Upper lobe of left lung (tissue), 6 donors: ENCODE results near the gene ABCA6. TPM values are rescaled to one million over a fixed set of nuclear protein-coding genes. Genes with fewer than 3 reads are reported as not detected.
A peak's percentile ranks its signal among the peaks of the same experiment; 100 is the strongest.

ENCODE experiments used
- ATAC-seq, 2 donors: fragments of 200-7000 bp; cut with Tn5 transposase; one replicate each; pipeline ENCODE4 v1.9.1; 2022; ENCODE audit warnings: mild to moderate bottlenecking in 2 of 2, moderate library complexity in 2 of 2; ENCODE audit not compliant: low FRiP score in 2 of 2
- DNase-seq, 2 donors: peaks; one replicate each; pipeline ENCODE4 v3.0.0-alpha.2; 2019 to 2020
- H3K27ac ChIP-seq, 4 donors: fragments of 200-600 bp; sonication (generic); one replicate each; pipeline ENCODE4 v1.5.1; 2016 to 2019
- H3K27me3 ChIP-seq, 4 donors: fragments of 200-600 bp; sonication (generic); one replicate each; pipeline ENCODE4 v1.5.1; 2017 to 2019
- H3K36me3 ChIP-seq, 4 donors: fragments of 200-600 bp; sonication (generic); one replicate each; pipeline ENCODE4 v1.5.1; 2016 to 2019
- H3K4me1 ChIP-seq, 4 donors: fragments of 200-600 bp; sonication (generic); one replicate each; pipeline ENCODE4 v1.5.1; 2018 to 2019
- H3K4me3 ChIP-seq, 4 donors: fragments of 200-600 bp; sonication (generic); one replicate each; pipeline ENCODE4 v1.5.1; 2017 to 2019; ENCODE audit warnings: mild to moderate bottlenecking in 2 of 4, moderate library complexity in 1 of 4
- H3K9me3 ChIP-seq, 4 donors: fragments of 200-600 bp; sonication (generic); one replicate each; pipeline ENCODE4 v1.5.1; 2018 to 2019
- CTCF ChIP-seq, 6 experiments: fragments of 450-650 bp in 4 of 6; fragments of 200-600 bp in 2 of 6; sonication (generic) in 2 of 6; IDR thresholded peaks; one replicate each; pipeline ENCODE4 v1.5.1; 2016 to 2019; ENCODE audit warnings: antibody characterized with exemption in 6 of 6
- EP300 ChIP-seq, 4 donors: sonication (generic); formaldehyde crosslinking; IDR thresholded peaks; one replicate each; pipeline ENCODE4 v1.5.1; 2017; ENCODE audit warnings: antibody characterized with exemption in 4 of 4, control low read depth in 2 of 4
- POLR2A ChIP-seq, 4 donors: fragments of 450-650 bp; IDR thresholded peaks; one replicate each; pipeline ENCODE4 v1.5.1; 2016 to 2017; ENCODE audit warnings: antibody characterized with exemption in 4 of 4, mild to moderate bottlenecking in 2 of 4
- POLR2AphosphoS5 ChIP-seq, 2 donors: sonication (generic); formaldehyde crosslinking; IDR thresholded peaks; one replicate each; pipeline ENCODE4 v1.5.1; 2017; ENCODE audit warnings: antibody characterized with exemption in 2 of 2
- WGBS, 2 donors: methylation state at CpG; one replicate each; pipeline ENCODE4 v1.1.5; 2017 to 2018; 5-methylcytosine and 5-hydroxymethylcytosine counted together
- total RNA-seq, 6 donors: library from RNA; depleted of rRNA in 4 of 6; stranded (reverse); fragments of >200 nt in 4 of 6; gene quantifications; one replicate each; pipeline versions ENCODE4 v1.1.0 to v1.2.1, GENCODE V29; 2016 to 2021
- donor health status: DM: no; HTN: no; CAD: no; lungs with moderate emphysema.
- donor health status: DM: no; HTN: yes; CAD: no; lungs with severe emphysema.

ABCA6 gene
- total RNA-seq, 6 donors from 2014 or later = 17.6 to 176 (median 44.3) TPM

GRCh38 chr17:69142175-69142802 lies 594 bp upstream of the ABCA6 start:
- H3K9me3 ChIP-seq = no peaks in the 10 kb centered on the region
- 50 to 51% methylated on average over 3 of the region's 3 CpGs for WGBS, 2 donors
- peak in 1 of 2 donors; percentile 79 for ATAC-seq

GRCh38 chr17:69134112-69134511 lies 7.6 kb downstream of the ABCA6 start:
- no peak for DNase-seq
- Histone ChIP-seq H3K27ac (no peak overlapping the region), H3K9me3 (no peaks in the 10 kb centered on the region), H3K4me1 (no peaks in the 10 kb centered on the region), H3K4me3 (no peak overlapping the region), H3K27me3 (no peaks in the 10 kb centered on the region), H3K36me3 (no peaks in the 10 kb centered on the region)
- WGBS, 2 donors = 68 to 85% methylated on average over 3 of the region's 3 CpGs
- no peak for TF ChIP-seq POLR2AphosphoS5 (IDR thresholded peaks at IDR 0.05)
- no peak for TF ChIP-seq EP300 (IDR thresholded peaks at IDR 0.05)
- TF ChIP-seq POLR2A (IDR thresholded peaks at IDR 0.05) = no peak
- no peak for TF ChIP-seq CTCF (IDR thresholded peaks at IDR 0.05)
- ATAC-seq = no peak

More at GRCh38 chr17:69142175-69142802, 594 bp upstream of the ABCA6 start:
- Histone ChIP-seq H3K27ac (peak overlapping the region in 2 of 4 donors; percentile 4 to 21), H3K36me3 (no peaks in the 10 kb centered on the region), H3K27me3 (no peaks in the 10 kb centered on the region), H3K4me1 (peaks cover 0 to 18% (median 3%) of the 10 kb centered on the region in 4 donors), H3K4me3 (peak overlapping the region in 2 of 4 donors; percentile 19 to 29)
- DNase-seq = no peak
- TF ChIP-seq POLR2A (IDR thresholded peaks at IDR 0.05) (no peak), CTCF (IDR thresholded peaks at IDR 0.05) (no peak), EP300 (IDR thresholded peaks at IDR 0.05) (no peak)

- TF ChIP-seq POLR2AphosphoS5 (IDR thresholded peaks at IDR 0.05) (no peak), CTCF (IDR thresholded peaks at IDR 0.05) (no peak), POLR2A (IDR thresholded peaks at IDR 0.05) (no peak), EP300 (IDR thresholded peaks at IDR 0.05) (no peak)
- 51 to 64% methylated on average over 6 of the region's 6 CpGs for WGBS, 2 donors
- Histone ChIP-seq H3K4me3 (no peak overlapping the region), H3K27me3 (no peaks in the 10 kb centered on the region), H3K36me3 (no peaks in the 10 kb centered on the region), H3K4me1 (no peaks in the 10 kb centered on the region), H3K27ac (no peak overlapping the region), H3K9me3 (no peaks in the 10 kb centered on the region)
- DNase-seq (no peak), ATAC-seq (no peak)
Observed at GRCh38 chr17:69130627-69131296, 10.9 kb downstream of the ABCA6 start.

GRCh38 chr17:69123626-69124025 lies 18.1 kb downstream of the ABCA6 start:
- 73 to 82% methylated on average over 1 of the region's 1 CpG for WGBS, 2 donors
- no peaks in the 10 kb centered on the region for H3K27me3 ChIP-seq
- H3K36me3 ChIP-seq = peaks cover 0 to 4% (median 0%) of the 10 kb centered on the region in 4 donors
- ATAC-seq (no peak), DNase-seq (no peak)
- TF ChIP-seq POLR2AphosphoS5 (IDR thresholded peaks at IDR 0.05) (no peak), POLR2A (IDR thresholded peaks at IDR 0.05) (no peak), EP300 (IDR thresholded peaks at IDR 0.05) (no peak), CTCF (IDR thresholded peaks at IDR 0.05) (no peak)
- no peaks in the 10 kb centered on the region for H3K4me1 ChIP-seq
- H3K4me3 ChIP-seq = no peak overlapping the region
- no peak overlapping the region for H3K27ac ChIP-seq
- no peaks in the 10 kb centered on the region for H3K9me3 ChIP-seq
